ENCODE measurements around the gene PRKCI.

- TF ChIP-seq CTCF (IDR thresholded peaks at IDR 0.05; ENCODE audit: low read length) (no peak), EZH2 (optimal IDR thresholded peaks at IDR 0.05; ENCODE audit: low read depth, low read length) (no peak)
Measured at GRCh38 chr3:170321321-170322034, 99.3 kb downstream of the PRKCI start.
